ENCODE results near the gene NACAD.
"Not testable (repeated sequence)": the region's sequence is repeated elsewhere in the genome, so short reads cannot be mapped to it uniquely, and the experiment has no call there.

Gene NACAD

GRCh38 chr7:45053401-45053800, 35.4 kb downstream of the NACAD start:
- DNase-seq, result no peak

DNA sequence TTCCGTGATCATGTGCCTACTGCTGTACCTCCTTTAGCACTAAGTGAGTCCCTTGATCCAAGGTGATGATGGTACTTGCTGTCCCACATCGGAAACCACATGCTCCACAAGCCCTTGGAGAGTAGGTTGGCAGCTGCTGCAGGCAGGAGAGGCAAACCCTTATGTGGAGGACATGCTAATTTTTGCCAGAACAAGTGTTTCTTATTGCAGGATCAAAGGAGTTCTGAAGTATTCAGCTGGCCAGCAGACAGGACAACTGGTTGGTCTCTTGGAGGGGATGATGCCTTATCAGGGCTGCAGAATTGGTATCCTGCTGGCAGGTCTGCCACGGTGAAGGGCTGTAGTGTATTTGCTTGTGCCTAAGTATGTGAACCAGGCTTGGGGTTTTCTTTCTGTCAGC, 36.8 kb downstream of the NACAD start:
- DNase-seq, result no peak

DNA sequence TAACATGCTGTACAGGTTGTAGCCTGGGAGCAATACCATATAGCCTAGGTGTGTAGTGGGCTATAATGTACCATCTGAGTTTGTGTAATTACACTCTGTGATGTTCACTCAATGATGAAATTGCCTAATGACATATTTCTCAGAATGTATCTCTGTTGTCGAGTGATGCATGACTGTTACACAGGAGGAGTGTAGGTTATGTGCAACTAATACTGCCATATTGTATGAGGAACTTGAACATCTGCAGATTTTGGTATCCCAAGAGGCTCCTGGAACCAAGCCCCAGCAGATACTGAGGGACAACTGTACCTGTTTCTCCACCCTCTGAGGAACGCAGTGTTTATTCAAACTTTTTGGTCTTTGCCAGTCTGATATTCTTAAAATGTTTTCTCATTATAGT, 38.6 kb downstream of the NACAD start:
- DNase-seq, result no peak

DNA sequence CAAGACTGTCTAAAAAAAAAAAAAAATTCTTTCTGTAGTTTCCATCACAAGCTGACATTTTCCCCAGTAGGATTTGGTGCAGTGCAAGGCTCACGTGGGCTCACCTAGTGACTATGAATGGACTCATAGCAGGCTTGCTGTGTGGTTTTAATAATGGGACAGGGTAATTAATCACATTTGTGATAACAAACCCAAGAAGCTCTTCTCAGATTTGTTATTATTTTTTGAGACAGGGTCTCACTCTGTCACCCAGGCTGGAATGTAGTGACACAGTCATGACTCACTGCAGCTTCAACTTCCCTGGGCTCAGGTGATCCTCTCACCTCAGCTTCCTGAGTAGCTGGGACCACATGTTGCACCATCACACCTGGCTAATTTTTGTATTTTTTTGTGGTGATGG, 40.0 kb downstream of the NACAD start:
- DNase-seq, result no peak

DNA sequence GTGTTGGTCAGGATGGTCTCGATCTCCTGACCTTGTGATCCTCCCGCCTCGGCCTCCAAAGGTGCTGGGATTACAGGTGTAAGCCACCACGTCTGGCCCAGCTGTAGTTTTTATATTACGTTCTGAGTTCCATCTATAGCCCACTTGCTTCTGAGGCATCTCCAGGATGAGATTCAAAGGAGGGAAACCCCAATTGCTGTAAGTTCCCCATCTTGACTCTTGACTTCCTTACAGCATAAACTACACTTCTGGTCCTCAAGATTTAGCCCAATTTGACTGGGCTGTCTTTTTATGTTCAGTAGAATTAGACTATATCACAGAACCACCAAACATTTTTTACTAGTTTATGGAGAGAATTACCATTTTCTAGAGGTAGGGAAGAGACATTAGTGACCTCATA, 44.4 kb downstream of the NACAD start:
- DNase-seq, result no peak

DNA sequence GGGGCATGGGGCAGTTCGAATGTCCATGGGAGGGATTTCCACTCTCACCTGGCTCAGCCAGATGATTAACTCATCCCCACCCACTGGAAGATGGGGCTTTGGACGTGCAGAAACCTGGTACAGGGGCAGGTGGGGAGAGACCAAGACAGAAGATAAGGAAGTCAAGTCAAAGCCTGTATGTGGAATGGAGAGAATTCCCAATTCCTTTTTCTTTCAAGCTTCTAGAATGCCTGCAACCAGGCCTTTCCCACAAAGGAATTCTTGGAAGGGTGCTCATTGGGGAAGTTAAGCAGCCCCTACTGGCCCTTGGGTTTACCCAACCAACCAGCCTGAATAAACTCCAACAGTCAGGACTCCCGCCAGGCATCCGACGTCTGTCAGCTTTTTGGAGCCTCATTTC, 49.7 kb downstream of the NACAD start:
- no peak for DNase-seq

DNA sequence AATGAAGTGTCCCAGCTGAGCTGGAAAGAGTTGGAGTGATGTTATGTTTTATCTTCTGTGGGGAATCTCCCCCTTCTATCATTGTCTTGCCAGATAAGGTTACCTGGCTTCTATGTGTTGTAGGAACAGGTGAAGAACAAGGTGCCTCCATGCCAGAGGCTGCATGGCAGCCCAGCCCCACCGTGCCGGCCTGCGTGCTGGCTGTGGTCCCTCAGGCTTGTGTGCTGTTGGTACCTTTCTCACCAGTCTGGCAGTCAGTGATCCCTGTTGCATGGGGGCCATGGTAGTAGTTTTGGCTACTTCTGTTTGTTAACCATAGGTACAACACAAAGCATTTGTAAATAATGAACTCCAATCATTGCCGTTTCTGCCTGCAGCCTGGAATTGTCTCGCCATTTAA, 50.9 kb downstream of the NACAD start:
- no peak for DNase-seq

DNA sequence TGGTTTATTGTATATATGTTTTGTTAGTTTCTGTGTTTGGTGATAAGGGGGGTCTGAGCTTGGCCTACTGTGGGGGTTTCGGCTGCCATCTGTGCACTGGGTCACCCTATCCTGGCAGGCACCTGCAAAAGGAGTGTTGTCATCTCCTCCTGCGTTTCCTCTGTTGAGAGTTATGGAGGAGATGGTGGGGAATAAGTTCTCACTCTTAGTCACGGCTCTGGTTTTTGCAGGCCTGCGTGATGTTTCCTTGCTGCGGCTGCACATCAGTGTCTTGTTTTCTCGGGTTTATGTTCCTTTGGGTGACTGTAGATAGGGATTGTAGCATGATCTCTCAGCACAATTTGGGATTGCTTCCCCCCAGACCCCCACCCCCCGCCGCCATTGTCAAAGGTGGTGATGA, 52.0 kb downstream of the NACAD start:
- no peak for DNase-seq

- DNase-seq, result no peak
Measured at GRCh38 chr7:45036317-45036716, 52.5 kb downstream of the NACAD start.

DNA sequence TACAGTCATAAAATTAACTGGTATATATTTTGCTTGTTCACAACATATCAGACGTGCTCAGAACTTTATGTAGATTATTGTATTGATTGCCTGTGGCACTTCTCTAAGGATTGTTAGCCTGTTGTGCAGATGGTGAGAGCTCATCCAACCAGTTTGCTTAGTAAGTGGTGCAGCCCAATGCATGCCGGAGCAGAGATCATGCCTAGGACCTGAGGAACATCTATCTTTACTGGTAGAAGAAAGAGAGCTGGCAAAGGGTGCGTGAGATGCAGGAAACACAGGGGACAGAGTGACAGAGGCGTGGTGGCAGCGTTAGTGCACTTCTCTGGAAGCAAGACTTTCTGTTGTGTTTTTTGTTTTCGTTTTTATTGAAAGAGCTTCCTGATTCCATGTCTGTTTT, 52.9 kb downstream of the NACAD start:
- DNase-seq, result no peak

- no peak for DNase-seq
Measured at GRCh38 chr7:45035371-45035770, 53.4 kb downstream of the NACAD start.

DNA sequence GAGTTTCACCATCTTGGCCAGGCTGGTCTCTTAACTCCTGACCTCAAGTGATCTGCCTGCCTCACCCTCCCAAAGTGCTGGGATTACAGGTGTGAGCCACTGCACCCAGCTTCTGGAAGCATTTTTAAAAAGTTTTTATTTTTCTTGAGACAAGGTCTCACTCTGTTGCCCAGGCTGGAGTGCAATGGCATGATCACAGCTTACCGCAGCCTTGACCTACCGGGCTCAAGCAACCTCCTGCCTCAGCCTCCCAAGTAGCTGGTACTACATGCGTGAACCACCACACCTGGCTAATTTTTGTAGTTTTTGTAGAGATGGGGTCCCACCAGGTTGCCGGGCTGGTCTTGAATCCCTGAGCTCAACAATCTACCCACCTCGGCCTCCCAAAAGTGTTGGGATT, 54.1 kb downstream of the NACAD start:
- DNase-seq, result not testable (repeated sequence)

DNA sequence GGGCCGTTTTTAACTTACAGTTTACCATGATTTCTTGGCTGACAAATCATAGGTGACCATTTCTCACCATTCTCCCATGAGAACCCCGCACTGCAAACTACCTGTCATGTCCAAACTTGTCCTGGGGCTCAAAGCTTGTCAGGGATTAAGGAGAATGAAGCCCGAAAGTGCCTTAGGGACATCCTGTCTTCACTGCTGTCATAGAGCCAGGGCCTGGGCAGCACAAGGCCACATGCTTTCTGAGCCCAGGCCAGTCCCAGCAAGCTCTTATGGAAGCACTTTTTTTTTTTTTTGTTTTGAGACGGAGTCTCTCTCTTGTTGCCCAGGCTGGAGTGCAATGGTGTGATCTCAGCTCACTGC, 54.9 kb downstream of the NACAD start:
- DNase-seq, result no peak

DNA sequence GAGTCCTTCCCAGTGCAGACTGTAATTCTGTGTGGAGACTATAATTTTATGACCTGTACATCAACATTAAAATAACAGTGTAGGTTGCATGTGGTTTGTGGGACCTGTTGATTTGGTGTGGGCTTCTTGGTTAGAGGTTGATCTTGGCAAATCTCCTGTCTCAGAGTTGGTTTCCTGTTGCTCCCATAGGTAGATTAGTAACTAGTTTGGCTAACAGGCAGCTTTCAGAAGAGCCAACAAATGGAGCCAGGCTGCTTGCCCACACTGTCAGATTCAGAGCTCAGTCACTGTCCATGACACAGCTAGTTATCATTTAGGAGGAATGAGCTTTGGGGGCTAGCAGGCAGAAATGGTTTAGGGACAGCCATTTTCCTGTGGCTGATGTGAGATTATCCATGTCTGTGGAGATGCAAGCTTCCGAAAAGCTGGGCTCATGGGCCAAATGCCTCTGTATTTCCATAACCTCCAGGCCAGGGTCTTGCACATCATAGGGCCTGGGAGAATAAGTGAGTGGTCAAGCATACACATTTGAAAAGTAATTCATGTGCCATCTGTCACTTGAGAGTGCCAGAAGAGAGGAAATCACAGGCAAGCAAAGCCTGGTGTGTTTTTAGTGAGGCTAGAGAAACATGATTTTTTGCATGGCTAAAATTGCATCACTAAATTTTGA, 55.4 kb downstream of the NACAD start:
- no peak for DNase-seq

DNA sequence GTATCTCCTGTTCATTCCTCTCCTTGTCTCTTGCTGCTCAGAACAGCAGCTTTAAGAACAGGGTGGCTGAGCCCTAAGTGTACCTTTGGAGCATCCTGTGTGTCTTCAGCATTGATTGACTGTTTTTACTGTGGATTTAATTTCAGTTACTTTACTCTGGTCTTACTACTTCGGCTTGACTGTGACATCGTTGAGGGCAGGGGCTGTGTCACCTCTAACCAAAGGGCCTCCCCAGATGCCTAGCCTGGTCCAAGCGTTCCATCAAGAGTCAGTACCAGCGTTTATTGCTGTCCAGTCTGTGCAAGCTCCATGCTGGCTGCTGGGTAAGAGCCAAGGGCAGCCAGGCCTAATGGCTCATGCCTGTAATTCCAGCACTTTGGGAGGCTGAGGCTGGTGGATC, 56.3 kb downstream of the NACAD start:
- DNase-seq, result no peak

DNA sequence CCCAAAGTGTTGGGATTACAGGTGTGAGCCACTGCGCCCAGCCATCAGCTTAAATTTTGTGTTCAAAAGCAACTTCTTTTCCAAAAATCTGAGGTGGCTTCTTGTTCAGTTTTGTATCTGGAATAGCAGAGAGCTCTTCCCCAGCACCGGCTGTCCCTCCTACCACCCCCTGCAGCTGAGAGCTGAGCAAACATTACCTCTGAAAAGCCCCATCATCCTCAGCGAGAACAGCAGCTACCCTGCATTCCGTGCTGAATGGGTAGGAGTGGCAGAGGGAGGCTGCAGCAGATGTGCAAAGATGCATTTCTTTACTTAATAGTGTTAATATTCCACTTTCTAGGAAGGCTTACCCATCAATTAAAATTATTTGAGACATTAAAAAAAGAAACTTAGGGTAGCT, 56.9 kb downstream of the NACAD start:
- no peak for DNase-seq

Data from activated CD8-positive, alpha-beta memory T cell treated with anti-CD3 and anti-CD28 coated beads, Interleukin-2, amount 50 U/mL, for 4 hours (primary cell).